Activated CD4-positive, CD25-positive, alpha-beta regulatory T cell treated with anti-CD3 and anti-CD28 coated beads, Interleukin-2, amount 50 U/mL, for 72 hours (primary cell): ENCODE data around the gene ENPP7.
"Not testable (repeated sequence)": the region's sequence is repeated elsewhere in the genome, so short reads cannot be mapped to it uniquely, and the experiment has no call there.

ENCODE experiments used
- DNase-seq: peaks from one replicate; pipeline ENCODE4 v3.0.0; 2021

ENPP7 gene

DNA sequence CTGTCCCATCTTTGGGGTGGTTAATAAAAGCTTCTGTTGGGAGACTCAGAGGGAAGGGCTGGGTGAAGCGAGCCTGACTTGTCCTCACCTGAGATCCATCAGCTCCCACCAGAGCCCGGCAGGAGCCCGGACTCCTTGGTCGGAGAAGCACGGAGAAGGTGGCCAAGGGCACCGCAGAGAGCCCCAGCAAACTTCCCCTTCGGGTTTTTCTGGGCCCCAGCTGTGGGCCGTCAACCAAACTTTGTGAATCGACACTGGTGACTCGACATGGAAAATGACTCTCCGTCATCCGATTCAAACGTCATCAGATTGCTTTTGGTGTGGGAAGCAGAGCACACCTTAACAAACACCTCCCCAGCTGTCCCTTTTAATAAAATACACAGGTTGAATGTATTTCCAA is 21.4 kb downstream of the ENPP7 start:
- DNase-seq: no peak

GRCh38 chr17:79754370-79754769 is 23.6 kb downstream of the ENPP7 start:
- DNase-seq: no peak

GRCh38 chr17:79754903-79755302 is 24.2 kb downstream of the ENPP7 start:
- DNase-seq: not testable (repeated sequence)

DNA sequence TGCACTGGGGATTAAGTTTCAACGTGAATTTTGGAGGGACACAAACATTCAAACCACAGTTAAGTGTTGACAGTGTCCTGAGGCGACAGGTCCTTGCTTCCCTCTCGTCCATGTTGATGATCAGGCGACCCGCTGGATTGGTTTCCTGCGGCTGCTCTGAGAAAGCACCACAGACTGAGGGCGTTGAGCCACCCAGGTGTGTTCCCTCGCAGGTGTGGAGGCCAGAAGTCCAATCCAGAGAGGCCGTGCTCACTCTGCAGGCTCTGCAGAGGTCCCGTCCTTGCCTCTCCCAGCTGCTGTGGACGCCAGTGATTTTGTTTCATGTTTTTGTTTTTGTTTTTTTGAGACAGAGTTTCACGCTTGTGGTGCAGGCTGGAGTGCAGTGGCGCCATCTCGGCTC is 24.8 kb downstream of the ENPP7 start:
- DNase-seq: no peak

GRCh38 chr17:79757140-79757745 is 26.5 kb downstream of the ENPP7 start:
- DNase-seq: no peak

DNA sequence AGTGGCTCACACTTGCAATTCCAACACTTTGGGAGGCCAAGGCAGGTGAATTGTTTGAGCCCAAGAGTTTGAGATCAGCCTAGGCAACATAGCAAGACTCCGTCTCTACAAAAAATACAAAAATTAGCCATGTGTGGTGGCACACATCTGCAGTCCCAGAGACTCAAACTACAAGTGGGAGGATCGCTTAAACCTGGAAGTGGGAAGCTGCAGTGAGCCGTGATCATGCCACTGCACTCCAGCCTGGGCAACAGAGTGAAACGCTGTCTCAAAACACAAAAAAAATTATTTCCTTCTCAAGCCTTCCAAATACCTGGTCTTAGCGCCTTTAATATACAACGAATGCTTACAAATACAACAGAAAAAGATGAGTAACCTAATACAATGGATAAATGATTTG is 27.5 kb downstream of the ENPP7 start:
- no peak for DNase-seq

DNA sequence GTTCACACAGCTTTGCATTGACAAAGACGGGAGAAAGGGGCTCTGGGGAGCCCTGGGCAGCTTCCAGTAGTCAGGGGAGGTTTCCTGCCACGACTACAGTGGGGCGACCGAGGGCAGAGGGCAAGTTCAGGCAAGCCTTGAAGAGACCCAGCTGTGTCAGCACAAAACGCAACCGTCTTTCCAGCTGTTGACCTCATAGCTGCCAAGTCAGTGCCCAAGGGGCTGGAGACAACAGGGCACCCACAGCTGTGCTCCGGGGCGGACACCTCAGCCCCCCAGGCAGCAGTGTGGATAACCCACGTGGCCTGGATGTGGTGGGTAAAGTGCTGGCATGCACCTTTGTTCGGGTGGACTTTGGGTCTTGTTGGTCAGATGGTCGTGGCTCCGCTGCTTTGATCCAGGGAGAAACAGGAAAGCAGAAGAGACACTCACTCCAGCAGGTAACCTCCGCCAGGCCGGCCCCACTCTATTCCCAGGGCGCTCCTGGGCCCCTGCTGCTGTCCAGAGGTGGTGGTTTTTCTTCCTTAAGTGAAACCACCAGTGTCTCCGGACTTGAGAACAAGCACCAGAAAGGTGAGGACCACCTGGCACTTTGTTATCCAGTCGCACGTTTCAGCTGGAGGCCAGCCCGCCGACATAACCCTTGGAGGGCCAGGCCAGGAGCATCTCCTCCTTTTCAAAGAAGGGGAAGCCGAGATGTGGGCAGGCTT is 29.6 kb downstream of the ENPP7 start:
- DNase-seq: no peak

DNA sequence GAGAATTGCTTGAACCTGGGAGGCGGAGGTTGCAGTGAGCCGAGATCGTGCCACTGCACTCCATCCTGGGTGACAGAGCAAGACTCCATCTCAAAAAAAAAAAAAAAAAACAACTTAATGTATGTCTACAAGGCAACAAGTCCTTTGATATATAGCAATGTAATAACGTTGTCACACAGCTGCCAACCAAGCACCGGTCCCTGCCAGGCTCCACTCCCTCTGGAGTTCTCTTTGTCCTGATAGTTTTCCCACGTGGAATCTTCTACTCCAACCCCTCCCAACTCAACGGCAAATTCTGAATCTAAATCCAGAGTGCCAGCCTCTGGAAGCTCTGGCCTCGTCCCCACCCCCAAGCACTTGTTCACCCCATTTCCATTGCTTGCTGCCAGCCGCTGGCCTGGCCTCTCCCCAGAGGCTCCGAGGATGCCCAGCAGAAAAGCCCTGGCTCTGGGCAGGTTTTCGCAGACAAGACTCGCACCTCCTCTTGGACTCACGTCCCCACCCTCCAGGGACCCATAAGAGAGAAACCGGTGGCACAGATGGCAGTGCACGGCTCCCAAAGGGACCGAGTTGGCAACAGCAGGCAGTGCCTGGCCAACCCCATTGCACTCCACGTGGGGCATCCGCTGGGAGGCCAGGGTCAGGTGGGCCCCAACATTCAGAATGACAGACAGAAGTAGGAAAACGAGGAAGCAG is 31.3 kb downstream of the ENPP7 start:
- no peak for DNase-seq

- DNase-seq: no peak
These were observed 35.0 kb downstream of the ENPP7 start for GRCh38 chr17:79765708-79766107.

DNA sequence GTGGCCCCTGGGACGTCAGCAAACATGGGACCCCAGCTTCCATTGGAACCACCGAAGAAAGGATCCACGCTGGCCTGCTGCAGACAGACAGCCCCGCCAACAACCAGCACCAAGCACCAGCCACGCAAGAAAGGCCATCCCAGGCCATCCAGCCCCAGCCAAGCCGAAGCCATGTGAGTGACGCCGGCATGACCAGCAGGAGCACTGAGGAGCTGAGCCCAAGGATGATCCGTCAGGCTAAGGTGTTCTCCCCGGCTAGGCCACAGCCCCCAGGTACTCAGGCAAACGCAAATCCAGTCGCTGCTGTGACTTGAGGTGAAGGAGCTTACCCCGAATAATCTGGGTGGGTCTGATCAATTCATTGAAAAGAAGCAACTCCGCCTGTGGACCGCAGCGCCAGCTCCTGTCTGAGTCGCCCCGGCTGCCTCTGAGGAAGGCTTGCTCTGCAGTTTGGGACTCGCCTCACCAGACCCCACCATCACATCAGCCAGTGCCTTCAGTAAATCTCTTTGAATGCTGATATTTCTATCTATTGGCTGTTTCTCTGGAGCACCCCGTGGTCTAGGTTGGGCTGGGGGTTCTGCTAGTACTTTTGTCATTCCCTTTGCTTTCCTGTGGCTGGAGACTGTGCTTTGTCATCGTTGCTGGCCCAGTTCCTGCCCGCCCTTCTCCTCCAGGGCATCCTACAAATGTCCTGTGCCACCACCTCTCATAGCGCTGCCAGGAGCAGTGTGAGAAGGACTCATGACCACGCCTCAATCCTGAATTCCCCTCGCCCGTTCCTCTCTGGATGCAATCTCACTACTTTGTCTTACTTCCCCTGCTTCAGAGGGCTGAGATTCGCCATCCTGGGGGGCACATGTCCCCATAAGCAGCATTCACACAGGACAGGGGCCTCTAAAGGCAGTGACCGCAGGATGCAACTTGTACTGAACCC is 39.1 kb downstream of the ENPP7 start:
- no peak for DNase-seq

GRCh38 chr17:79771276-79771675 is 40.5 kb downstream of the ENPP7 start:
- DNase-seq: no peak

GRCh38 chr17:79772726-79773125 is 42.0 kb downstream of the ENPP7 start:
- DNase-seq: not testable (repeated sequence)

- DNase-seq: no peak
These were observed 43.8 kb downstream of the ENPP7 start for GRCh38 chr17:79774561-79774975.

- no peak for DNase-seq
These were observed 44.9 kb downstream of the ENPP7 start for GRCh38 chr17:79775632-79776031.

DNA sequence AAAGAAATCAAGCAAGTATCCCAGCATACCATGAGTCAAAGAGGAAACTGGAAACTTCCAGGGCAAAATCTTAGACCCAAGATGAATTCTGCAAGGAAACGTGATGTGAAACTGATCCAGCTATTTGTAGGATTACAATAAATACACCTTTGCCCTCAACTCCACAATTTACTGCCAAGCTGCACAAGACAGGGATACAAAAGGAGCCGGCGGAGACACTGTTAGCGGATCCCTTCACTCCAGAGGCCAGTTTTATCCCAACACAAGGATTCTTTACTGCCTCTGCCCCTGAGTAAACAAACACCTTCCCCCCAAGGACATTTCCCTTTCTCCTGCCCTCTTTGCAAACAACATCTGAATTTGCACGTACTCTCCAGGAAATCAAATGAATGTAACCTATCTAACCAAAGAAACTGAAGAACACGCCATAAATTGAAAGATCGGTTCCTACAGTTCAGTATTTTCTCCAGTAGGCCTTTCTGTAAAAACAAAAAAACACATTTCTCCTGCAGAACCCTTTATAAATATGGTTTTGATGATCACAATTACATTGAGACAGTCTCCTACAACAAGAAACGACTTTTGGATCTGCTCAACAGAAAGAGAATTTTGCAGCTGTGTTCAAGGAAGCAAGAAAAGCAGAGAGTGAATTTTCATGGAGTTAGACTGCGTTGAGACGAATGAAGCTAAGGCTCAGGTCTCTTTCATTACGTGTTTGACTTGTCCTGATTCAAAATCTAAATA is 45.8 kb downstream of the ENPP7 start:
- no peak for DNase-seq

DNA sequence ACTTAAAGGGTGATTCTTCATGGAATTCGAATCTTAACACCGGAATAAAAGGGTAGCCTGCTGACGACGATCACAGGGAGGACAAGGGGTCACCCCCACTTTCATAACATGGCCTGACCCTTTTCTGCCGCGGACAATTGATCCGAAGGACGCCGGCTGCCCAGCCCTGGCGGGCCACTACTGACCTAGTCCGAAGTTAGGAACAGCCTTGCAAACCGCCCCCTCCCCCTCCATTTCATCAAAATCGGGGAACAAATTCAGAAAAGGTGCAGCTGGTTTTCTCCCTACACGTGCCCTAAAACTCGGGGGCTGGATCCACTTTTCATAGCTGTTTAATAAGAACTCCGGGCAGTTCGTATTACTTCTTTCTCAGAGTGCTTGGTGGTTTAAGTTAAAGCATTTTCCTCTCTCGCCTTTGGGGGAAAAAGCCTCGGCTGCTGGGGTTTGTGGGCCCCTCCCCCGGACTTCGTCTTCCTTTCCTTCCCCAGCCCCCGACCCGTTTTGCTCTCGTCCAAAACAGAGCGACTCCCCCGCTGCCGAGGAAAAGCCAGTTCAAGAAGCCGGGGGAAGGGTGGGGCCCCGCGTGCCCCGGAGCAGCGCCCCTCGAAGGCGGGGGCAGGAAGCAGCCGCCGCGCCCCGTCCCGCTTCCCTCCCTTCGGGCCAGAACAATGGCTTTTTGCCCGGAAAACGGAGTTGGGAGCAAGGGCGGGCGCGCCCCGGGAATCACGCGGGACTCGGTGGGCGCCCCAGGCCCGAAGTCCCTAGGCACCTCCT is 46.6 kb downstream of the ENPP7 start:
- DNase-seq: no peak

GRCh38 chr17:79777894-79778503 is 47.3 kb downstream of the ENPP7 start, which contains the start of gene CBX2:
Gene CBX2 (plus strand): TSS chr17:79778148. CDS start chr17:79778236, 88 bp downstream.
- peak; percentile 88 for DNase-seq

DNA sequence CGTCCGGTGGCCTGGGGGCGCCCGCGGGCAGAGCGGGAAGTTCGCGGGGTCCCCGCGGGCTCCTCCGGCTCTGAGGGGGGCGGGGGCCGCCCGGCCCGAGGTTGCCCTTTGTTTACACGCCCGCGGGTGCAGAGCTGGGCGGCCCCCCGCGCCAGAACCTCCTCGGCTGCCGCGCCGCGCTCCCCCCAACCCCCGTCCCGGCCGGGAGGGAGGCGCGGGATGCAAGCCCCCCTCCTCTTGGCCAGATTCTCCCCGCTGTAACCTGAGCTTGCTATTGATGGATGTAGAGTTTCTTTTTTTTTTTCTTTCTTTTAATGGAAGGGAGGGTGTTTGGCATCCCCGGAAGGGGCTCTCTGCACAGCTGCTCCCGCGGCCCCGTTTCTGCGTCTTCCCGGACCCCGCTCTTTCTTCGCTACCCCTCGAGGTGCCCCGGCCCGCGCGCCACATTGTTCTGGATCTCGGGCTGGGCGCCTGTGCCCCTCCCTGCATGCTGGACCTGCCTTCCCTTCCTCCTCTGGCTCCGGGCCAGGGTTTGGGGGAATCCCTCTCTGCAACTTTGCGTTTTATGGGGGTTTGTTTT is 47.9 kb downstream of the ENPP7 start:
- DNase-seq: no peak

- no peak for DNase-seq
These were observed 48.4 kb downstream of the ENPP7 start for GRCh38 chr17:79779084-79779529.

GRCh38 chr17:79779661-79780365 is 49.1 kb downstream of the ENPP7 start:
- DNase-seq: no peak
